Naive thymus-derived CD4-positive, alpha-beta T cell (primary cell): ENCODE measurements around the gene CLEC2B. TPM values are rescaled to one million over a fixed set of nuclear protein-coding genes. Genes with fewer than 3 reads are reported as not detected.
A peak's percentile ranks its signal among the peaks of the same experiment; 100 is the strongest.

Experiments used
- ATAC-seq: fragments of 150-1000 bp; cut with Tn5 transposase; 2 replicates; pipeline ENCODE4 v1.10.0; 2021; ENCODE audit warnings: mild to moderate bottlenecking, moderate library complexity
- CTCF ChIA-PET: fragments of 350-600 bp; sonication (Branson Sonifier 250); formaldehyde crosslinking; loops from one replicate; lab custom pipeline; 2021; ENCODE audit warnings: antibody characterized with exemption; lab: Charles Lee
- POLR2A ChIA-PET: fragments of 350-600 bp; sonication (Branson Sonifier 250); formaldehyde crosslinking; loops from one replicate; lab custom pipeline; 2021; ENCODE audit warnings: antibody characterized with exemption, inconsistent platforms; lab: Charles Lee
- DNase-seq, 9 donors: peaks; one replicate each; pipeline versions ENCODE4 v3.0.0 to v3.0.0-alpha.2; 2020 to 2022; ENCODE audit warnings: mixed read lengths in 1 of 9
- H3K27ac ChIP-seq: one replicate; pipeline ENCODE4 v1.7.0; 2013; ENCODE audit warnings: mild to moderate bottlenecking, low read depth, low read length, moderate library complexity
- H3K27me3 ChIP-seq, 2 donors: one replicate each; pipeline ENCODE4 v1.7.0; 2013; ENCODE audit warnings: low read length in 2 of 2, mild to moderate bottlenecking in 2 of 2, moderate library complexity in 2 of 2; ENCODE audit not compliant: control insufficient read depth in 2 of 2, insufficient read depth in 2 of 2
- H3K36me3 ChIP-seq, 3 experiments: 1 replicate in 2 of 3; 2 replicates in 1 of 3; pipeline ENCODE4 v1.7.0; 2013; ENCODE audit warnings: low read length in 3 of 3, mild to moderate bottlenecking in 3 of 3, moderate library complexity in 1 of 3; ENCODE audit not compliant: insufficient read depth in 3 of 3, control insufficient read depth in 2 of 3
- H3K4me1 ChIP-seq, 2 donors: one replicate each; pipeline ENCODE4 v1.7.0; 2013; ENCODE audit warnings: low read length in 2 of 2, mild to moderate bottlenecking in 2 of 2, moderate library complexity in 1 of 2; ENCODE audit not compliant: control insufficient read depth in 2 of 2, insufficient read depth in 2 of 2
- H3K4me3 ChIP-seq: 2 replicates; pipeline ENCODE4 v1.7.0; 2013; ENCODE audit warnings: mild to moderate bottlenecking, low read length
- H3K9me3 ChIP-seq, 3 experiments: 1 replicate in 2 of 3; 2 replicates in 1 of 3; pipeline ENCODE4 v1.7.0; 2013; ENCODE audit warnings: low read length in 3 of 3; ENCODE audit not compliant: control insufficient read depth in 2 of 3
- H3K27ac Mint-ChIP-seq, 9 donors: one replicate each; pipeline ENCODE4 v1.8.0; 2020 to 2022; ENCODE audit warnings: mixed read lengths in 9 of 9, mild to moderate bottlenecking in 8 of 9, moderate library complexity in 5 of 9, inconsistent platforms in 2 of 9
- H3K27me3 Mint-ChIP-seq, 5 donors: one replicate each; pipeline ENCODE4 v1.8.0; 2021 to 2022; ENCODE audit warnings: mixed read lengths in 5 of 5, mild to moderate bottlenecking in 1 of 5
- H3K36me3 Mint-ChIP-seq, 5 donors: one replicate each; pipeline ENCODE4 v1.8.0; 2020 to 2022; ENCODE audit warnings: mixed read lengths in 5 of 5, mild to moderate bottlenecking in 3 of 5, inconsistent platforms in 1 of 5
- H3K4me1 Mint-ChIP-seq, 7 donors: one replicate each; pipeline ENCODE4 v1.8.0; 2020 to 2022; ENCODE audit warnings: mixed read lengths in 7 of 7, mild to moderate bottlenecking in 3 of 7, inconsistent platforms in 1 of 7
- H3K4me3 Mint-ChIP-seq, 10 donors: one replicate each; pipeline ENCODE4 v1.8.0; 2020 to 2022; ENCODE audit warnings: mild to moderate bottlenecking in 10 of 10, mixed read lengths in 10 of 10, moderate library complexity in 6 of 10, inconsistent platforms in 2 of 10
- H3K9me3 Mint-ChIP-seq, 11 donors: one replicate each; pipeline ENCODE4 v1.8.0; 2020 to 2022; ENCODE audit warnings: mixed read lengths in 11 of 11, mild to moderate bottlenecking in 4 of 11, inconsistent platforms in 1 of 11, moderate library complexity in 1 of 11
- intact Hi-C, 2 donors: fragments of 100-400 bp; cut with micrococcal nuclease; formaldehyde crosslinking; loops; one replicate each; pipeline ENCODE4 v1.15.1; 2023
- polyA plus RNA-seq, 2 donors: library from polyadenylated mRNA; unstranded; fragments of 300-500 nt; fragmentation: Illumina TruSeq; gene quantifications; one replicate each; pipeline ENCODE4 v1.2.3, GENCODE V29; 2021
- total RNA-seq, 6 experiments: library from RNA in 5 of 6; stranded (reverse) in 5 of 6; gene quantifications; 1 replicate in 5 of 6; 2 replicates in 1 of 6; pipeline ENCODE4 v1.2.3 and lab custom pipeline; 2021 to 2026

Gene CLEC2B
- total and polyA plus RNA-seq, 7 experiments from 2014 or later, result 22.1 to 86.8 (median 71.7) TPM

DNA sequence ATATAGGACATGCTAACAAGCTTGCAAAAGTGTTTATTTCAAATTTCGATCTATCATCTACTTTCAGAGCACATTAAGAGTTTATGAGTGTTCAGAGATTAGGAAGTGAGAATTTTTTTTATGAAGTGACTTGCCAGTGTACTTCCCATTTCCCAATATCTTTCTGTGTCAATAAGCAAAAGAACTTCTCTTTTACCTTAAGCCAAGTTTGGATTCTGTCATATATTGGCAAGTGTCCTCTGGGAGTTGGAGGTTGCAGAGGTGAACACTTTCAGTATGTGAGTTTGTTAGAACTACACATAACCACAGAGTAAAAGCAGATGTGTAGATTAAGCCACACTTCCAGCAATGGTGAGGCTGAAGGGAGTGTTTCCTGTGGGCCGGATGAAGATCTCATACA is 58.5 kb downstream of the CLEC2B start:
- Histone ChIP-seq H3K27ac (no peak overlapping the region), H3K4me3 (no peak overlapping the region), H3K4me1 (no peaks in the 10 kb centered on the region), H3K36me3 (no peaks in the 10 kb centered on the region), H3K9me3 (no peaks in the 10 kb centered on the region), H3K27me3 (no peaks in the 10 kb centered on the region)
- POLR2A ChIA-PET, result no interaction called here
- peak overlapping the region in 1 of 10 donors; percentile 44 for H3K4me3 Mint-ChIP-seq
- H3K9me3 Mint-ChIP-seq, result no peaks in the 10 kb centered on the region
- H3K27ac Mint-ChIP-seq, result peak overlapping the region in 1 of 9 donors; percentile 5
- H3K27me3 Mint-ChIP-seq, result peaks cover 0 to 42% (median 7%) of the 10 kb centered on the region in 5 donors
- CTCF ChIA-PET, result interaction anchor here (1.0 to 6.3 kb wide), 3 partner anchors 11 to 61 kb away, joined by 5 to 34 read pairs (median 5); no protein-coding TSS in a partner anchor
- H3K4me1 Mint-ChIP-seq, result peaks cover 6 to 27% (median 14%) of the 10 kb centered on the region in 7 donors
- DNase-seq, result no peak
- peaks cover 0 to 2% (median 0%) of the 10 kb centered on the region in 5 donors for H3K36me3 Mint-ChIP-seq
- no peak for ATAC-seq
- intact Hi-C loops, result loop anchor here (5.0 kb wide), 2 partner anchors 132 to 197 kb away; no protein-coding TSS in a partner anchor

DNA sequence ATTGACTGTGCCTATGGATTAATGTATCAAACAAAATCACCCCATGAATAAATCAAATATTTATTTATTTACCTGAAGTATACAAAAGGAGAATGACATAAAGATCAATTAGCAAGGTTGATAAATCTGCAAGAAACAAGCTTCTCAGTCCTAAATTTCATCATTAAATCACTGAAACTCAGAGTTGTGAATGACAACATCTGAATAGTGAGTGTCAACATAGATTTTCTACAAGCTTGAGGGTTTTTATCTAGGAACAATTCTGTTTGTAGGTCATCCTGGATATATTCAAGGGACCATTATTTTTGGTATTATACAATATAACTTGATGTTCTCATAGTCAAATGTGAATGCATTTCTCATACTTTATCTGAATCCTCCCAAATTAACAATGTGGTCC is 59.3 kb downstream of the CLEC2B start:
- no peak for ATAC-seq
- Mint-ChIP-seq H3K4me3 (no peak overlapping the region), H3K27me3 (peaks cover 0 to 40% (median 7%) of the 10 kb centered on the region in 5 donors), H3K4me1 (peaks cover 6 to 27% (median 14%) of the 10 kb centered on the region in 7 donors), H3K9me3 (no peaks in the 10 kb centered on the region), H3K36me3 (peaks cover 0 to 2% (median 0%) of the 10 kb centered on the region in 5 donors), H3K27ac (no peak overlapping the region)
- ChIA-PET CTCF (interaction anchor here (6.3 kb wide), 1 partner anchor 60 kb away, joined by 34 read pairs; no protein-coding TSS in a partner anchor), POLR2A (interaction anchor here (1.0 to 1.3 kb wide), 2 partner anchors 35 to 51 kb away, joined by 4 read pairs; no protein-coding TSS in a partner anchor)
- no peaks in the 10 kb centered on the region for H3K9me3 ChIP-seq
- no peak for DNase-seq
- H3K4me1 ChIP-seq, result no peaks in the 10 kb centered on the region
- H3K4me3 ChIP-seq, result no peak overlapping the region
- intact Hi-C loops, result loop anchor here (5.0 kb wide), 2 partner anchors 132 to 197 kb away; no protein-coding TSS in a partner anchor
- no peak overlapping the region for H3K27ac ChIP-seq
- no peaks in the 10 kb centered on the region for H3K27me3 ChIP-seq
- H3K36me3 ChIP-seq, result no peaks in the 10 kb centered on the region

DNA sequence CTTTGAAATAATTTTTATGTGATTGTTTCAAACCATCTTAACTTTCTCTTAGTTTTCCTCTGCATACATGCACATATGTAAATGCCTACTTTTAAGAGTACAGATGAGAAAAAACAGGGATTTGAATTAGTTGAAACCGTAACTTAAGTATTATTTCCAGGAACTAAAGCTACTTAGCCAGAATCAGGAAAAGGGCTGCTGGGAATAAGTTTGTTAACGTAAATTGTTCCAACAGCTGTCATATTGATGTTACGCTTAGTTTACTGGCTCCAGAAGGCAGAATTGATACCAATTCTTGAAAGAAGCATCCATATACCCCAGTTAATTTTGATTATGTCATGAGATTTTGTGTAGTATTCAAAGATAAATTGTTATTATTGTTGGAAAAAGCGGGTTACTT is 59.8 kb downstream of the CLEC2B start:
- Histone ChIP-seq H3K9me3 (no peaks in the 10 kb centered on the region), H3K36me3 (no peaks in the 10 kb centered on the region), H3K4me1 (no peaks in the 10 kb centered on the region), H3K4me3 (no peak overlapping the region), H3K27ac (no peak overlapping the region), H3K27me3 (no peaks in the 10 kb centered on the region)
- H3K9me3 Mint-ChIP-seq, result no peaks in the 10 kb centered on the region
- H3K27me3 Mint-ChIP-seq, result peaks cover 0 to 44% (median 7%) of the 10 kb centered on the region in 5 donors
- DNase-seq, result no peak
- ATAC-seq, result no peak
- ChIA-PET POLR2A (interaction anchor here (1.0 to 1.5 kb wide), 4 partner anchors 13 to 119 kb away, joined by 3 to 4 read pairs (median 4); no protein-coding TSS in a partner anchor), CTCF (interaction anchor here (1.1 to 6.3 kb wide), 2 partner anchors 14 to 59 kb away, joined by 3 to 34 read pairs; no protein-coding TSS in a partner anchor)
- H3K4me3 Mint-ChIP-seq, result no peak overlapping the region
- intact Hi-C loops, result no loop called here
- H3K4me1 Mint-ChIP-seq, result peaks cover 6 to 27% (median 14%) of the 10 kb centered on the region in 7 donors
- no peak overlapping the region for H3K27ac Mint-ChIP-seq
- H3K36me3 Mint-ChIP-seq, result peaks cover 0 to 4% (median 0%) of the 10 kb centered on the region in 5 donors

DNA sequence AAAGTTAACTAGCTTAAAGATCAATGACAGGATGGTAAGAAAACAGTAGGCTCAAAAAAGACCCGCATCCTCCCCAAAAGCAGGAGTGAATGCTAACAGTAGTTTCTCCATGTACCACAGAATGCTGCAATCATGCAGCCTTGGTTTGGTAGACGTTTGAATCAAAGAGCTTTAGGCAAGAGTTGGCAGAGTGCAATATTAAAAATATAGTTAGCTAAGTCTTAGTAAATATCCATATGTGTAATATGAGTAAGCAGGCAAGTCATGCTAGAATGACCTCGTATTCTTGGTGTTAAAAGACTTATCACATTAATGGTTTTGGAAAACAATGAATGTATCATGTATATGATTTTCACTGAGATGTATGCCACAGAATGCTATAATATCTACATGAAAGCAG is 60.6 kb downstream of the CLEC2B start:
- DNase-seq (no peak), ATAC-seq (no peak)
- H3K4me1 Mint-ChIP-seq, result peaks cover 4 to 22% (median 7%) of the 10 kb centered on the region in 7 donors
- H3K36me3 Mint-ChIP-seq, result peaks cover 0 to 6% (median 0%) of the 10 kb centered on the region in 5 donors
- H3K9me3 Mint-ChIP-seq, result no peaks in the 10 kb centered on the region
- Histone ChIP-seq H3K4me1 (no peaks in the 10 kb centered on the region), H3K36me3 (no peaks in the 10 kb centered on the region), H3K9me3 (no peaks in the 10 kb centered on the region), H3K27ac (no peak overlapping the region), H3K27me3 (no peaks in the 10 kb centered on the region), H3K4me3 (no peak overlapping the region)
- peaks cover 0 to 51% (median 7%) of the 10 kb centered on the region in 5 donors for H3K27me3 Mint-ChIP-seq
- ChIA-PET CTCF (interaction anchor here (1.1 to 6.3 kb wide), 2 partner anchors 13 to 59 kb away, joined by 3 to 34 read pairs; no protein-coding TSS in a partner anchor), POLR2A (interaction anchor here (1.2 to 1.5 kb wide), 4 partner anchors 12 to 120 kb away, joined by 3 to 4 read pairs (median 3); no protein-coding TSS in a partner anchor)
- intact Hi-C loops, result no loop called here
- no peak overlapping the region for H3K27ac Mint-ChIP-seq
- no peak overlapping the region for H3K4me3 Mint-ChIP-seq

DNA sequence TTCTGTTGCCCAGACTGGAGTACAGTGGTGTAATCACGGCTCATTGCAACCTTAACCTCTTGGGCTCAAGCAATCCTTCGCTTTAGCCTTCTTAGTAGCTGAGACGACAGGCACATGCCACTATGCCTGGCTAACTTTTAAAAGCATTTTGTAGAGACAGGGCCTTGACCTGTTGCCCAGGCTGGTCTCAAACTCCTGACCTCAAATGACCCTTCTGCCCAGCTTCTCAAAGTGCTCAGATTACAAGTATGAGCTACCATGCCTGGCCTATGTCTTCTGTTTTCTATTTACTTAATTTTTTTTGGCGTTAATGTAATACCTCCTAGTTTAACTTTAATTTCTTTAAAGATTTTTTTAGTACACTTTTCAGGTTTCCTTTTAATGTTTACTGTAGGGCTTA is 62.4 kb downstream of the CLEC2B start:
- H3K36me3 ChIP-seq, result no peaks in the 10 kb centered on the region
- H3K4me3 ChIP-seq, result no peak overlapping the region
- H3K27ac Mint-ChIP-seq, result no peak overlapping the region
- intact Hi-C loops, result no loop called here
- POLR2A ChIA-PET, result interaction anchor here (0.6 kb wide), 1 partner anchor 56 kb away, joined by 3 read pairs; no protein-coding TSS in a partner anchor
- no peaks in the 10 kb centered on the region for H3K9me3 ChIP-seq
- H3K4me1 Mint-ChIP-seq, result peaks cover 2 to 13% (median 4%) of the 10 kb centered on the region in 7 donors
- no peaks in the 10 kb centered on the region for H3K9me3 Mint-ChIP-seq
- no peaks in the 10 kb centered on the region for H3K4me1 ChIP-seq
- H3K4me3 Mint-ChIP-seq, result no peak overlapping the region
- DNase-seq, result no peak
- H3K36me3 Mint-ChIP-seq, result peaks cover 0 to 7% (median 0%) of the 10 kb centered on the region in 5 donors
- ATAC-seq, result no peak
- no peak overlapping the region for H3K27ac ChIP-seq
- no peaks in the 10 kb centered on the region for H3K27me3 ChIP-seq
- peaks cover 0 to 62% (median 7%) of the 10 kb centered on the region in 5 donors for H3K27me3 Mint-ChIP-seq
- CTCF ChIA-PET, result interaction anchor here (1.2 to 6.3 kb wide), 3 partner anchors 57 to 134 kb away, joined by 3 to 34 read pairs (median 4); no protein-coding TSS in a partner anchor

DNA sequence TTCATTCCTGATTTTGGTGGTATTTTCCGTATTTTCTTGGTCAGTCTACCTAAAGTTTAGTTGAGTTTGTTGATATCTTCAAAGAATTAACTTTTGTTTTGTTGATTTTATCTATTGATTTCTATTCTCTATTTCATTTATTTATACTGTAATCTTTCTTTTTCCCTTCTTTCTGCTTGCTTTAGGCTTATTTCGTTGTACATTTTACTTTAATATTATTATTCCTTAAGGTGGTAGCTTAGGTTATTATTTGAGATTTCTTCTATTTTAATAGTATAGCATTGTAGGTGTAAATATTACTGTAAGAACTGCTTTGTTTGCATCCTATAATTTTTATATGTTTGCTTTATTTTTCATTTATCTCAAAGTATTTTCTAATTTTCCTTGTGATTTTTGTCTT is 63.3 kb downstream of the CLEC2B start:
- no peaks in the 10 kb centered on the region for H3K27me3 ChIP-seq
- H3K9me3 ChIP-seq, result no peaks in the 10 kb centered on the region
- ChIA-PET CTCF (interaction anchor here (1.2 to 6.3 kb wide), 3 partner anchors 56 to 135 kb away, joined by 3 to 34 read pairs (median 4); no protein-coding TSS in a partner anchor), POLR2A (interaction anchor here (1.1 kb wide), 1 partner anchor 55 kb away, joined by 3 read pairs; no protein-coding TSS in a partner anchor)
- Mint-ChIP-seq H3K4me3 (no peak overlapping the region), H3K36me3 (peaks cover 0 to 13% (median 0%) of the 10 kb centered on the region in 5 donors), H3K27ac (no peak overlapping the region), H3K27me3 (peaks cover 0 to 58% (median 4%) of the 10 kb centered on the region in 5 donors), H3K4me1 (peaks cover 2 to 7% (median 4%) of the 10 kb centered on the region in 7 donors), H3K9me3 (peaks cover 0 to 4% (median 0%) of the 10 kb centered on the region in 11 donors)
- no peak for DNase-seq
- no peaks in the 10 kb centered on the region for H3K36me3 ChIP-seq
- H3K4me1 ChIP-seq, result no peaks in the 10 kb centered on the region
- no peak overlapping the region for H3K4me3 ChIP-seq
- ATAC-seq, result no peak
- intact Hi-C loops, result no loop called here
- no peak overlapping the region for H3K27ac ChIP-seq
